NOMO-1 (cell line): Measurements from ENCODE around the gene PGRMC2.

Experiments used
- DNase-seq, 2 experiments: peaks; one replicate each; lab custom pipeline; 2025; ENCODE audit not compliant: unreplicated experiment in 2 of 2; lab: John Stamatoyannopoulos, UW

The PGRMC2 gene

DNA sequence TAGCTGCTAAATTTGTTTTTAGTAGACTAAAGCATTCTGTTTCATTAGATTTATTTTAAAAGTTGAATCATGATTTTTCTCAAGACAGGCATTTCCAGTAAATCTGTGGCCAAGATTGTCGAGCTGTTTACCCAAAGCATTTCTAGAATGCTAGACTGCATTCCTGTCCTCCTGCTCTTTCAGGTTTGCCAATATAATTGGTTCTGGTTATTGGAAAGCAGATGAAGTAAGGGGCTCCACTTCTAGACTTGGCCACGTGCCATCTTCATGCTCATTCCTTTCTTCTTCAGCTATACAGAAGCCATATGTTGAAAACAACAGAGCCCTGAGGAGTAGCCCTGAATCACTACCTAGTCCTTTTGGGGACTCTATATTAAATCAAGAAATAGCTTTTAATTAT, 62.5 kb downstream of the PGRMC2 start:
- no peak for DNase-seq

DNA sequence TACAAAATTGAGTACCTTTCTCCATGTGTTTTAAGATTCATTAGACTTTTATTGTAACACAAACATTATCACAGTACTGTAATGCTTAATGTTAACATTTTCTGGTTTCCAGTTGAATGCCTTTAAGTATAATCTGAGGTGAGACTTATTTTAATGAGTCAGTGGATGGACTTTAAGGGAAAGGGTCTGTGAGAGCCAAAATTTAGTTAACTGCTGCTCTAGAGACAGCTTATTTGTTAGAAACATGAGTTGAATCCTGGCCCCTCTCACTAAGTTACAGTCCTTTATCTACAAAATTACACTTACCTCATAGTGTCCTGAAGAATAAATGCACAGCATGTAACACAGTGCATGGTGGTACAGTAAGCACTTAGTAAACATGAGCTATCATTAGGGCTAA, 66.0 kb downstream of the PGRMC2 start:
- DNase-seq = no peak

DNA sequence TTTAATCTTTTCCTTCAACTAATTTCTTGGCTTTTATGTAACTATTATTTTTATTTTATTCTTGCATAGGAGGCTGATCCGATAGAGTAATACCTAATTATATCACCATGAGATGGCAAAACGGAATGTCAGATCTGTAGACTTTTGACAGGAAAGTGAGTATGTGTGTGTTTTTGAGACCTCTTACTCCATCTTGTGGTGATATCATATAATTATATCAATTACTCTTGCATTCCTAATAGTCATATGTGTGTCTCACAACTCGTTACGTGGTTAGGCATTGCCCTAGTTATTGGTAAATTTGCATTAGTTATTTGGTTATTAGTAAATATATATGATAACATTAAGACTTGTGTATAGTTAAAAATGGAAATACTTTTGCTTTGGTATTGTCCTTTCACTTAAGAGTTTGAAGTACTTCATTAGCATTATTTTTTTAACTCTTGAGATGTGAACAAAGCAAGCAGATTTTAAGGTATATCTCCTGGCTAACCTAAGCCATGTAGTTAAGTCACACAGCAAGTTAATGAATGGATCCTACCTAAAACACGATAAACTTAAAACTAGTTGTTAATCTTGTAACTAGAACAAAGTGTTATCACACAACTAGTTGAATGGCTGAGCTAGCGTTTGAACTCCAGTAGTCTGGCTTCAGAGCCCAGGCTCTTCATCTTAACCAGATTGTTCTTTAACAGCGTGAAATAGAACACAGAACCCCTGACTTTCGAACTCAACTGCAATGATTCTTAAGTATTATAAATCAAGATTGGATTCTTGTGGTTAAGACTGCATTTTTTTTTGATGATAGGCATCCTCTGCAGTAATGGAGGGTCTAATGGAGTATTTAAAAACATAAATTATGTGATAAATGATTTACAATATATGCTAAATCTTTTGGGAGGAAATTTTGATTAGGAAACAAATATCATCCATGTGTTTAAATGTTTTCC, 67.1 kb downstream of the PGRMC2 start:
- peak in 1 of 2 experiments; percentile 42 for DNase-seq
